IPS DF 6.9 (cell line): ENCODE data around the gene DAB1.

ENCODE experiments used
- DNase-seq: peaks from one replicate; pipeline ENCODE4 v3.0.0-alpha.2; 2013; ENCODE audit warnings: low read depth, low spot score
- H3K27ac ChIP-seq: one replicate; pipeline ENCODE4 v1.5.1; 2013; ENCODE audit warnings: low read length, control low read depth
- H3K27me3 ChIP-seq: 2 replicates; pipeline ENCODE4 v1.6.1; 2013; ENCODE audit warnings: mild to moderate bottlenecking, low read length; ENCODE audit not compliant: control insufficient read depth, insufficient read depth
- H3K36me3 ChIP-seq: 2 replicates; pipeline ENCODE4 v1.6.1; 2013; ENCODE audit warnings: low read length; ENCODE audit not compliant: control insufficient read depth, insufficient read depth
- H3K4me1 ChIP-seq: 2 replicates; pipeline ENCODE4 v1.6.1; 2013; ENCODE audit warnings: low read length; ENCODE audit not compliant: control insufficient read depth, insufficient read depth
- H3K4me3 ChIP-seq: 2 replicates; pipeline ENCODE4 v1.5.1; 2013; ENCODE audit warnings: mild to moderate bottlenecking, low read length
- H3K9me3 ChIP-seq: 2 replicates; pipeline ENCODE4 v1.6.1; 2013; ENCODE audit warnings: low read length, inconsistent platforms; ENCODE audit not compliant: control insufficient read depth, insufficient read depth
- WGBS: extraction: QIAGEN DNeasy Blood & Tissue Kit; methylation state at CpG from one replicate; pipeline ENCODE4 v1.1.7; 2013; ENCODE audit warnings: mixed read lengths, missing lambda C conversion rate; ENCODE audit not compliant: insufficient read length, insufficient coverage; 5-methylcytosine and 5-hydroxymethylcytosine counted together

The DAB1 gene

DNA sequence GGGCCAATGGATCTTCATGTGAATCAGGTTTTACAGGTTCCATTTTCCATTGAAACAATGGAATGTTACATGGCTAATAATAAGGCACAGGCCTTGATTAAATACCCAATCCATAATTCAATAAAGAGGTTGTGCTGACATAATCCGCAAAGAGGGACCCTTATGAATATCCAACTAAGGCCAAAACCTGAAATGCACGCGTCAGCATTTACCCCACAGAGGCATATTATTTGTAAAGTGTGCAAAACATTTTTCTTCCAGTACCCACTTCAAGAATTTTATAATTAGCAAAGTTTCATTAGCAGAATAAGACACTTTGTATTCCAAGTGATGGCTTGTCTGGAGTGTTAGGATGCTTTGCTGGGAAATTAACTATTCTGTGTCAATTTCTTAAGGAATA, 237.4 kb downstream of the DAB1 start:
- WGBS: no CpG with 5 or more reads among the region's 3 CpGs
- no peak overlapping the region for H3K27ac ChIP-seq
- no peaks in the 10 kb centered on the region for H3K36me3 ChIP-seq
- DNase-seq: no peak
- H3K4me1 ChIP-seq: no peaks in the 10 kb centered on the region
- H3K27me3 ChIP-seq: no peaks in the 10 kb centered on the region
- no peak overlapping the region for H3K4me3 ChIP-seq
- H3K9me3 ChIP-seq: no peaks in the 10 kb centered on the region

DNA sequence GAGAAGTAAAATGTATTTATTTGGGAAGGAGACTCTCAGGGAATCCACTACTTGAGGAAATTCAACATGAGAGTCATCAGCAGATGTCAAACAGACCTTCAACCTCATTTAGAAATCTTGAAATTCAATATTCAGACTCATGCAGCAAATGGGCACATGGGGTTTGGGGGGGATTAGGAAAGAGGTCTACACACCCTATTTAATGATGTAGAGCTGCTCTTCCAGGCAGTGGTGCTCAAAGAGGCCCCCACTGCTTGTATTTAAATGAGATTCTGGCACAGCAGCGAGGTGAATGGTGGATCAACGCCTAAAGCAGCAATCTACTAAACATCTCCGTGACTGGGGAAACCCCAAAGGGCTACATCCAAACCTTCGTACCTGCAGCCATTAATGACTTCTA, 244.9 kb downstream of the DAB1 start:
- no peak for DNase-seq
- WGBS: no CpG with 5 or more reads among the region's 4 CpGs

DNA sequence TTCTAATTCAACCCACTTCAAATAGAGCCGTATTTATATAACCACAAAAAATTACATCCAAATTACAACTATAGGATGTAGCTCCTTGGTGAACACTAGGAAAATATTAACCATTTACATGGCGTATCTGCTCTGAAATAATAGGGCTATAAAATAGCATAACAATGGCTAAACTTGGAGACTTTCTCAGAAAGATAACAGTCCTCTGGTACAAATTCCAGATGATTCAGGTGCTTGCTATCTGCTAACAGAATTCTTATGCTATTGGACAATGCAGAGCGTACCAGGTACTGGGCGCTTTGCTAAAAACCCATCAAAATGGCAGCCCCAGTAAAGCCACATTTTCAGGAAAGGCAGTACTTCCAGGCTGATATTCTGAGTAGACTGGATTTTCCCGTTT, 248.4 kb downstream of the DAB1 start:
- H3K4me3 ChIP-seq: no peak overlapping the region
- H3K4me1 ChIP-seq: no peaks in the 10 kb centered on the region
- no peaks in the 10 kb centered on the region for H3K36me3 ChIP-seq
- DNase-seq: no peak
- no peak overlapping the region for H3K27ac ChIP-seq
- WGBS: 100% methylated on average over 1 of the region's 5 CpGs
- H3K9me3 ChIP-seq: no peaks in the 10 kb centered on the region; the same call in 1 of the 2 replicates
- H3K27me3 ChIP-seq: no peaks in the 10 kb centered on the region

More for the DNA sequence above, 244.9 kb downstream of the DAB1 start:
- no peaks in the 10 kb centered on the region for H3K36me3 ChIP-seq
- no peaks in the 10 kb centered on the region for H3K9me3 ChIP-seq
- no peak overlapping the region for H3K4me3 ChIP-seq
- H3K27me3 ChIP-seq: no peaks in the 10 kb centered on the region
- H3K4me1 ChIP-seq: no peaks in the 10 kb centered on the region
- no peak overlapping the region for H3K27ac ChIP-seq

DNA sequence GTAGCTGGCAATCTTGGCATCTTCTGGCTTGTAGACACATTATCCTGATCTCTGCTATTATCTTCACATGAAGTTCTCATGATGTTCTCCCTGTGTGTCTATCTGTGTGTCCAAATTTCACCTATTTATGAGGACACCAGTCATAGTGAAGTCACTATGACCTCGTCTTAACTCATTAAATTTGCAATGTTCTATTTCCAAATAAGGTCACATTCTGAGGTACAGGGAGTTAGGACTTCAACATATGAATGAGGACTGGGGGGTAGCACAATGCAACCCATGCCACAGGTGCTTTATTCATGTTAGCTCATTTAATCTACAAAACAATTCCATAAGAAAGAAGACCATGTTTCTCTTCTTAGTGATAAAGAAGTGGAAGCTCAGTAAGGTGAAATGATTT, 251.8 kb downstream of the DAB1 start:
- no peak for DNase-seq
- Histone ChIP-seq H3K27me3 (no peaks in the 10 kb centered on the region), H3K36me3 (no peaks in the 10 kb centered on the region), H3K27ac (no peak overlapping the region), H3K4me3 (no peak overlapping the region), H3K4me1 (no peaks in the 10 kb centered on the region), H3K9me3 (no peaks in the 10 kb centered on the region; the same call in 1 of the 2 replicates)
- no CpG with 5 or more reads among the region's 1 CpG for WGBS

DNA sequence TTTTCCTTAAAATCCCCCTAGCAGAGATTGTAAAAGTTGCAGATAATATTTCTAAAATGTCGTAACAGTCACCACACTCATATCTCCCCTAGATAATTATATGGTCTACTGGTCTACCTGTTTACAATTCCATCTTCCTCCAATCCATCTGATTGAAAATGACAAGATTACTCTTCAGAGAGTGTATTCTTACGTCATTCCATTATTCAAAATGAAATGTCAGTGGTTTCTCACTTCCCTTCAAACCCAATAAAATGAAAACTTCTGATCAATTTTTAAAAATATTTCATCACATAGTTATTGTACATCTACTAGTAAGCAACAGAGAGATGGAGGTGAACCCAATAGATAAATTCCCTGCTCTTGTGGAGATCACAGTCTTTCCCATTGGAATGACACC, 255.9 kb downstream of the DAB1 start:
- Histone ChIP-seq H3K9me3 (no peaks in the 10 kb centered on the region; the same call in 1 of the 2 replicates), H3K36me3 (no peaks in the 10 kb centered on the region), H3K27me3 (no peaks in the 10 kb centered on the region), H3K27ac (no peak overlapping the region), H3K4me3 (no peak overlapping the region), H3K4me1 (peaks cover 1% of the 10 kb centered on the region; the same call in 1 of the 2 replicates)
- DNase-seq: no peak
- no CpG with 5 or more reads among the region's 2 CpGs for whole genome bisulfite sequencing

DNA sequence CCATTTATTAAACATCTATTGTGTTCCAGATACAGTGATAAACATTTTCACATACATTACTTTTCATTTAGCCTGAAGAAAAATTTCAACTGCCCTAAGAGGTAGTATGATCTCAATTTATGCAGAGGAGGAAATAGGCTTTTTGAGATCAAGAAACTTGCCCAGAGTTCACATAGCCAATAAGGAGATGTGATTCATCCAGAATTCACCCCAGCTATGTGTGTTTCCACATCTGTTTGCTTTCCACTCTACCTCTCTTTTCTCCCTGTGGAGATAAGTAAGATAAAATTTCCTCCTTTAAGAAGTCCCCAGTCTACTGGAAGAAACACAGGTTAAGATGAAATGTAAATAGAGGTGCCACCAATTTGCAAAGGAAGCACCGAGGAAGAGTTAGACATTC, 258.3 kb downstream of the DAB1 start:
- no CpG with 5 or more reads among the region's 1 CpG for WGBS
- Histone ChIP-seq H3K4me1 (peaks cover 1% of the 10 kb centered on the region; the same call in 1 of the 2 replicates), H3K9me3 (no peaks in the 10 kb centered on the region), H3K27me3 (no peaks in the 10 kb centered on the region), H3K36me3 (no peaks in the 10 kb centered on the region), H3K27ac (no peak overlapping the region), H3K4me3 (no peak overlapping the region)
- no peak for DNase-seq

DNA sequence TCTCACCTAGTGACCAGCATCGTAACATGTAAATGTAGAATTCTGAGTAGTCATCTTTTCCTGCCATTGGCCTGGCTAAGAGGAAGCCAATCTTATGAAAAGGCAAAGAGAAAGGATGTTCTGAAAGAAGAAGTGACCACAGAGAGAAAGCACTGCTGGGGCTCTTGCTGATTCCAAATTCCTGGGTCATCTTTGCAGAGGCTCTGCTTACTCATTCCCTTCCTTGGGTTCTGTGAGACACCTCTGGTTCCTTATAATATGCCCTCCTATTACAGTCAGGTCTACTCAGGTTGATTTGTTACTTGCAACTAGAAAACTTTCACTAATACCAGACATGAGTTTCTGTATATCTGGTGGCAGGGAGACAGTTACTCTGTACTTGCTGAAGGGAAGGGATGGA, 259.3 kb downstream of the DAB1 start:
- Histone ChIP-seq H3K27ac (no peak overlapping the region), H3K27me3 (no peaks in the 10 kb centered on the region), H3K4me1 (peaks cover 1% of the 10 kb centered on the region; the same call in 1 of the 2 replicates), H3K36me3 (no peaks in the 10 kb centered on the region), H3K9me3 (no peaks in the 10 kb centered on the region), H3K4me3 (no peak overlapping the region)
- WGBS: no CpG with 5 or more reads among the region's 1 CpG
- DNase-seq: no peak

DNA sequence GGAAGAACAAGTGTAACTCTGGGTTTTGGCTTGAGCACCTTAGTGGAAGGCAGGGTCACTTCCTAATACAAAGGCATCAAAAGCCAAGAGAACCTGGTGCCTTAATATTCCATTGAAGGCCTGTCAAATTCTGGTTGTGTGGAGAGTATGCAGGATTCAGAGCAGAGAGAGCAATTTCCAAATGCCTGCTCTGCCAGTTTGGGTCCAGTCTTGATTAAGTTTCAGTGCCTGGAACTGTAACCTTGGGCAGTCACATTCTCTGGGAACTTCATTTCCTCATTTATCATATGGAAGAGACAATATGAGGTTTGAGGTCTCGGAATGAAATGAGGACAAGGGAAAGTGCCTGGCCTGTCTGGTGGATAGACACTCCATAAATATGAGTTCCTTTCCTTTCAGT, 260.1 kb downstream of the DAB1 start:
- H3K36me3 ChIP-seq: no peaks in the 10 kb centered on the region
- no peaks in the 10 kb centered on the region for H3K9me3 ChIP-seq
- no peaks in the 10 kb centered on the region for H3K27me3 ChIP-seq
- H3K4me3 ChIP-seq: no peak overlapping the region
- H3K27ac ChIP-seq: no peak overlapping the region
- WGBS: no CpG with 5 or more reads among the region's 1 CpG
- H3K4me1 ChIP-seq: peaks cover 1% of the 10 kb centered on the region; the same call in 1 of the 2 replicates
- DNase-seq: no peak

DNA sequence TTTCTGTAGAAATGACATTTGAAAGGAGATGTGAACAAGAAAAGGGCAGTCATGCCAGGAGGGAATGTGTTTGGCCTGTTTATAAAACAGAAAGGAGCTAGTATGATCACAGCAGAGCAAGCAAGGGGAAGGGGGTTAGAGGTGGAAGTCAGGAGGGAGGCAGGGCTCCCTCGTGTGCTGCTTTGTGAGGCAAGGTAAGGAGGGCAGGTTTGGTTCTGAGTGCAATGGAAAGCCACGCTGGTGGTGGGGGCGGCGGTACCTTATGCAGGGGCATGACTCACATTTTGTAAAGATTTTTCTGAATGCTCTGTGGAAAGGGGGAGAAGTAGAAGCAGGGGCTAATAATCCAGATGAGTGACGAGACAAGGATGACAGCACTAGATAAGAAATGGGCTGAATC, 260.5 kb downstream of the DAB1 start:
- no peak overlapping the region for H3K4me3 ChIP-seq
- H3K27me3 ChIP-seq: no peaks in the 10 kb centered on the region
- no CpG with 5 or more reads among the region's 5 CpGs for WGBS
- DNase-seq: no peak
- H3K36me3 ChIP-seq: no peaks in the 10 kb centered on the region
- no peaks in the 10 kb centered on the region for H3K9me3 ChIP-seq
- peaks cover 1% of the 10 kb centered on the region; the same call in 1 of the 2 replicates for H3K4me1 ChIP-seq
- H3K27ac ChIP-seq: no peak overlapping the region

DNA sequence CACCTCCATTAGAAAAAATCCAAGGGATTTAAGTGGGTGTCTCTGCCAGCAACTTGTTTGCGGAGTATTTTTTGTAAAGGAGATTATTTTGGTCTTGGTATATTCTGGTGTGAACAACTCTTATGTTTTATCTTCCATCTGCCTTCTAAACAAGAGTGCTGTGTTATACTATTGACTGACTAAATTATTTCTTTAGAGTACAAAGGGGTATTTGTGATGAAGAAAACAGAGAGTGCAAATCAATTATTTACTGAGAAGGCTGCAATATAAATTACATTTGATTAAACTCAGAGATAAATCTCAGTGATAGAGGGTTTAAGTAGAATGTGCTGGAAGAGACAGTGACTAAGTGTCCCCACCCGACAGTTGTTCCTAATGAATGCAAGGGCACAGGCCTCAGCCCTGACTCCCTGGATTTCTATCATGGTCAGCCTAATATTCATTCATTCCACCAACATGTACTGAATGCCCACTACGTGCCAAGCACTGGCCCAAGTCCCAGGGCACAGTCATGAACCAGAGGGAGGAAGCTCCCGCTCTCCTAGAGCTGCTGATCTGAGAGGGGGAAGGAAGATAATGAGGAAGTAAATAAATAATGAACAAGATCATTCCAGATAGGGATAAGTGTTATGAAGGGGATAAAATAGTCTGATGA, 261.1 kb downstream of the DAB1 start:
- Histone ChIP-seq H3K4me1 (peaks cover 3% of the 10 kb centered on the region; the same call in 1 of the 2 replicates), H3K4me3 (no peak overlapping the region), H3K36me3 (no peaks in the 10 kb centered on the region), H3K27me3 (no peaks in the 10 kb centered on the region), H3K9me3 (no peaks in the 10 kb centered on the region), H3K27ac (no peak overlapping the region)
- no CpG with 5 or more reads among the region's 4 CpGs for WGBS
- DNase-seq: no peak

DNA sequence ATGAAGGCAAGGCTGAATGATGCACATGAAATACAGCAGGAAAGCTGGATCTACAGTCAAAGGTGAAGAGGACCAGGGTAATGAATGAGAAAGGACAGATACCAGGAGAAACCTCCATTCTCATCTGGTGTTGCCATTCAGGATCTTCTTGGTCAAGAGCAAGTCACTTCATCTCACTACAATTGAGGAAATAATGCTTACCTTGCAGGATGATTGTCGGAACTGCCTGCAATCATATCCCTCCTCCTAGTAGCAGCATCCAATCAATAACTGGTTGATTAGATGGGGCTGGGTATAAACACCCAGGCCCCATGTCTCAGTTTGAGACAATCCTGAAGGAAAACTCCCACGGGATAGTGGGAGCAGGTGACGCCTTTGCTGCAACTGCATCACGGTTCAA, 263.3 kb downstream of the DAB1 start:
- Histone ChIP-seq H3K36me3 (no peaks in the 10 kb centered on the region), H3K4me1 (peaks cover 3% of the 10 kb centered on the region; the same call in 1 of the 2 replicates), H3K27me3 (no peaks in the 10 kb centered on the region), H3K4me3 (no peak overlapping the region), H3K9me3 (no peaks in the 10 kb centered on the region), H3K27ac (no peak overlapping the region)
- WGBS: no CpG with 5 or more reads among the region's 4 CpGs
- no peak for DNase-seq
